Fibroblast of lung (primary cell): ENCODE data around the gene NCKAP5. TPM values are rescaled to one million over a fixed set of nuclear protein-coding genes. Genes with fewer than 3 reads are reported as not detected.

Experiments used
- DNase-seq, 2 donors: peaks; one replicate each; pipeline versions ENCODE4 v3.0.0 to v3.0.0-alpha.2; 2010; ENCODE audit warnings: low read depth in 2 of 2
- H2AFZ ChIP-seq: 2 replicates; pipeline ENCODE4 v1.5.1; 2012; ENCODE audit warnings: low read length, control low read depth, inconsistent platforms
- H3K27ac ChIP-seq: 2 replicates; pipeline ENCODE4 v1.5.1; 2011; ENCODE audit warnings: low read length, control low read depth; ENCODE audit not compliant: insufficient read depth
- H3K27me3 ChIP-seq: 2 replicates; pipeline ENCODE4 v1.5.1; 2011; ENCODE audit warnings: mild to moderate bottlenecking, low read length; ENCODE audit not compliant: control insufficient read depth, insufficient read depth
- H3K36me3 ChIP-seq: 2 replicates; pipeline ENCODE4 v1.5.1; 2011; ENCODE audit warnings: low read length; ENCODE audit not compliant: control insufficient read depth, insufficient read depth
- H3K4me1 ChIP-seq: 2 replicates; pipeline ENCODE4 v1.5.1; 2011; ENCODE audit warnings: low read length; ENCODE audit not compliant: control insufficient read depth, insufficient read depth; ENCODE audit errors: extremely low read depth
- H3K4me2 ChIP-seq: 2 replicates; pipeline ENCODE4 v1.5.1; 2011; ENCODE audit warnings: low read length, control low read depth; ENCODE audit not compliant: insufficient read depth; ENCODE audit errors: extremely low read depth
- H3K4me3 ChIP-seq, 4 experiments: fragments of 200-600 bp in 1 of 4; sonication (generic) in 1 of 4; replicated peaks in 1 of 4; 2 replicates each; pipeline ENCODE4 v1.5.1; 2011 to 2016; ENCODE audit warnings: low read length in 4 of 4, low read depth in 3 of 4, mild to moderate bottlenecking in 3 of 4, control low read depth in 2 of 4, inconsistent platforms in 1 of 4, mixed read lengths in 1 of 4; ENCODE audit not compliant: insufficient read depth in 1 of 4; ENCODE audit errors: control extremely low read depth in 1 of 4
- H3K79me2 ChIP-seq: 2 replicates; pipeline ENCODE4 v1.5.1; 2012; ENCODE audit warnings: mild to moderate bottlenecking, low read length, inconsistent platforms; ENCODE audit not compliant: control insufficient read depth, insufficient read depth
- H3K9ac ChIP-seq: 2 replicates; pipeline ENCODE4 v1.5.1; 2011; ENCODE audit warnings: mild to moderate bottlenecking, low read length, control low read depth; ENCODE audit not compliant: insufficient read depth
- H3K9me3 ChIP-seq: 2 replicates; pipeline ENCODE4 v1.5.1; 2012; ENCODE audit warnings: low read depth, low read length; ENCODE audit not compliant: control insufficient read depth, insufficient read depth
- H4K20me1 ChIP-seq: 2 replicates; pipeline ENCODE4 v1.5.1; 2011; ENCODE audit warnings: low read length; ENCODE audit not compliant: control insufficient read depth, insufficient read depth; ENCODE audit errors: extremely low read depth
- EZH2 ChIP-seq: IDR thresholded peaks from 2 replicates; pipeline ENCODE4 v1.5.1; 2012; ENCODE audit warnings: low read length, control low read depth, mild to moderate bottlenecking; ENCODE audit errors: missing control alignments
- polyA plus RNA-seq, 2 donors: library from polyadenylated mRNA; depleted of rRNA in 1 of 2; stranded (reverse) in 1 of 2; unstranded in 1 of 2; fragments of >200 nt; gene quantifications; 2 replicates each; pipeline ENCODE4 v1.2.1, GENCODE V29; 2011 to 2012; ENCODE audit warnings: missing spikeins in 1 of 2
- total RNA-seq: library from RNA; depleted of rRNA; stranded (reverse); fragments of >200 nt; gene quantifications from 2 replicates; pipeline ENCODE4 v1.2.1, GENCODE V29; 2014
- TF ChIP-seq, protein P1 (sequence below), 2 donors: IDR thresholded peaks in 1 of 2; conservative IDR thresholded peaks in 1 of 2; 1 replicate in 1 of 2; 2 replicates in 1 of 2; pipeline ENCODE4 v1.5.1; 2011 to 2012; ENCODE audit warnings: low read length in 2 of 2, control low read depth in 1 of 2, inconsistent platforms in 1 of 2, low read depth in 1 of 2, mild to moderate bottlenecking in 1 of 2

Gene NCKAP5
- total and polyA plus RNA-seq, 2 donors (not counting 1 experiment from before 2014, with no cell fraction given) = 2.6 to 6.2 TPM

DNA sequence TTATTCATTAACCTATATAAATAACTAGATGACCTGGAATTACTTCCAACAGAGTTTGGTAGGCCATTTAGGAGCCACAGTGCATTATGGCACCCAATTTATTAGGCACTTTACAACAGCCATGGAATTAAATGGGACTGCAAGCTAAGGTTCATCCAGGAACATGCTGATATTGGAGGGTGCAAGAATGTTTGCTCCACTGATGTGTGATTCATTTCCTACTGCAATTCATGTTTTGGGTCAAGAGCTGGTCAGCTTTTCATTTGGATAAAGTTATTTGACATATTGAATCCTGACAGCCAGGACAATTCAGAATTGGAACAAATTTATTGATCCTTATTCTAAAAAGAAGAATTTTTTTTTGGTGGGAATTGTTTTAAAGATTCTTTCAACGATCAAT, 886.5 kb downstream of the NCKAP5 start:
- no peak for DNase-seq
- H3K9ac ChIP-seq = no peak overlapping the region
- no peaks in the 10 kb centered on the region for H3K4me1 ChIP-seq
- H3K27ac ChIP-seq = no peak overlapping the region
- H3K36me3 ChIP-seq = no peaks in the 10 kb centered on the region
- H3K27me3 ChIP-seq = no peaks in the 10 kb centered on the region
- no peaks in the 10 kb centered on the region for H3K9me3 ChIP-seq
- no peaks in the 10 kb centered on the region for H4K20me1 ChIP-seq
- no peak overlapping the region for H3K4me2 ChIP-seq
- TF ChIP-seq EZH2 = no peak
- TF ChIP-seq, protein P1, sequence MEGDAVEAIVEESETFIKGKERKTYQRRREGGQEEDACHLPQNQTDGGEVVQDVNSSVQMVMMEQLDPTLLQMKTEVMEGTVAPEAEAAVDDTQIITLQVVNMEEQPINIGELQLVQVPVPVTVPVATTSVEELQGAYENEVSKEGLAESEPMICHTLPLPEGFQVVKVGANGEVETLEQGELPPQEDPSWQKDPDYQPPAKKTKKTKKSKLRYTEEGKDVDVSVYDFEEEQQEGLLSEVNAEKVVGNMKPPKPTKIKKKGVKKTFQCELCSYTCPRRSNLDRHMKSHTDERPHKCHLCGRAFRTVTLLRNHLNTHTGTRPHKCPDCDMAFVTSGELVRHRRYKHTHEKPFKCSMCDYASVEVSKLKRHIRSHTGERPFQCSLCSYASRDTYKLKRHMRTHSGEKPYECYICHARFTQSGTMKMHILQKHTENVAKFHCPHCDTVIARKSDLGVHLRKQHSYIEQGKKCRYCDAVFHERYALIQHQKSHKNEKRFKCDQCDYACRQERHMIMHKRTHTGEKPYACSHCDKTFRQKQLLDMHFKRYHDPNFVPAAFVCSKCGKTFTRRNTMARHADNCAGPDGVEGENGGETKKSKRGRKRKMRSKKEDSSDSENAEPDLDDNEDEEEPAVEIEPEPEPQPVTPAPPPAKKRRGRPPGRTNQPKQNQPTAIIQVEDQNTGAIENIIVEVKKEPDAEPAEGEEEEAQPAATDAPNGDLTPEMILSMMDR (conservative IDR thresholded peaks at IDR 0.05 in 1 of 2, IDR thresholded peaks at IDR 0.05 in 1 of 2; ENCODE audit: low read depth in 1 of 2, low read length in 2 of 2) = no peak
- no peaks in the 10 kb centered on the region for H3K79me2 ChIP-seq
- H2AFZ ChIP-seq = no peak overlapping the region
- no peak overlapping the region for H3K4me3 ChIP-seq

DNA sequence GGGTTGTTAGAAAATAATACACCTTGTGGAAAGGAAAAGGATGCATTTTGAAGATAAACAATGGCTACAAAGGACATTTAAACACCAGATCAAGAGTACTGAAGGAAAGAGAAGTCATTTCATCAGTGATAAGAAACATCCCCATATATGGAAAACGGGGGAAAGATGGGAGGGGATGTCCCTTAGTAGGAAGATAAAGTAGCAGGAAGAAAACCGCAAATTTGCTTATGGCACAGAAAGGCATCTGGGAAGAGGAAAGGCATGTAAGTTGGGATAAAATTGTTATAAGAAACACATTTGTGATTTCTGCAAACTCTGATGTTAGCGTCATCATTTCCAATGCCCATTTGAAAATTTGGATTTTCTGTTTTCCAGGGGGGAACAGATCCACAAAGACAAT, 887.7 kb downstream of the NCKAP5 start:
- H3K79me2 ChIP-seq = no peaks in the 10 kb centered on the region
- TF ChIP-seq EZH2 = no peak
- TF ChIP-seq, protein P1 (conservative IDR thresholded peaks at IDR 0.05 in 1 of 2, IDR thresholded peaks at IDR 0.05 in 1 of 2; ENCODE audit: low read depth in 1 of 2, low read length in 2 of 2) = no peak
- no peak for DNase-seq
- no peak overlapping the region for H3K4me2 ChIP-seq
- H4K20me1 ChIP-seq = no peaks in the 10 kb centered on the region
- H3K36me3 ChIP-seq = no peaks in the 10 kb centered on the region
- no peaks in the 10 kb centered on the region for H3K27me3 ChIP-seq
- no peaks in the 10 kb centered on the region for H3K9me3 ChIP-seq
- no peaks in the 10 kb centered on the region for H3K4me1 ChIP-seq
- H2AFZ ChIP-seq = no peak overlapping the region
- no peak overlapping the region for H3K4me3 ChIP-seq
- H3K27ac ChIP-seq = no peak overlapping the region
- H3K9ac ChIP-seq = no peak overlapping the region

DNA sequence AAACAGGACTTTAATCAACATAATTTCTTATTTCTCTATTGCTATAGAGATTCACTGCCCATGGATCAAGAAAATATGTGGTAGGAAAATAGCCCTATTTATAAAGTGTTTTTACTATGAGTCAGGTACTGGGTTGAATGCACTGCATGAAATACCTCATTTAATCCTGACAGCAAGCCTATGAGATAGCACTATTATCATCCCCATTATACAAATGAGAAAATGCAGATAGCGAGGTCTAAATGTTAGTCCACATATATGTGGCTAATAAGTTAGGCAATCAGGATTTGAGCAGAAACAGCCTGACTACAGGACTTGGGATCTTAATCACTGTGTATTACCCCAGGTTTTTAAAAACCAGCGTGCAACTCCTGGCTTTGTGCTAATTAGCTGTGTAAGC, 889.8 kb downstream of the NCKAP5 start:
- peak in 1 of 2 donors; percentile 81 for DNase-seq
- no peak overlapping the region for H3K4me2 ChIP-seq
- TF ChIP-seq, protein P1 (conservative IDR thresholded peaks at IDR 0.05 in 1 of 2, IDR thresholded peaks at IDR 0.05 in 1 of 2; ENCODE audit: low read depth in 1 of 2, low read length in 2 of 2) = no peak
- no peak for TF ChIP-seq EZH2

More for the DNA sequence above, 889.8 kb downstream of the NCKAP5 start:
- no peaks in the 10 kb centered on the region for H3K79me2 ChIP-seq
- no peaks in the 10 kb centered on the region for H3K4me1 ChIP-seq
- H3K9me3 ChIP-seq = no peaks in the 10 kb centered on the region
- H3K27ac ChIP-seq = no peak overlapping the region
- no peak overlapping the region for H3K9ac ChIP-seq
- no peaks in the 10 kb centered on the region for H3K27me3 ChIP-seq
- no peaks in the 10 kb centered on the region for H4K20me1 ChIP-seq
- H3K4me3 ChIP-seq = no peak overlapping the region
- H2AFZ ChIP-seq = no peak overlapping the region
- H3K36me3 ChIP-seq = no peaks in the 10 kb centered on the region
